GM21390 (cell line): ENCODE data around the gene NDRG4.
"Not testable (repeated sequence)": the region's sequence is repeated elsewhere in the genome, so short reads cannot be mapped to it uniquely, and the experiment has no call there.

Source experiments
- ATAC-seq: cut with Tn5 transposase; IDR thresholded peaks from one replicate; pipeline ENCODE4 v1.9.1; 2021; ENCODE audit not compliant: unreplicated experiment

The NDRG4 gene

DNA sequence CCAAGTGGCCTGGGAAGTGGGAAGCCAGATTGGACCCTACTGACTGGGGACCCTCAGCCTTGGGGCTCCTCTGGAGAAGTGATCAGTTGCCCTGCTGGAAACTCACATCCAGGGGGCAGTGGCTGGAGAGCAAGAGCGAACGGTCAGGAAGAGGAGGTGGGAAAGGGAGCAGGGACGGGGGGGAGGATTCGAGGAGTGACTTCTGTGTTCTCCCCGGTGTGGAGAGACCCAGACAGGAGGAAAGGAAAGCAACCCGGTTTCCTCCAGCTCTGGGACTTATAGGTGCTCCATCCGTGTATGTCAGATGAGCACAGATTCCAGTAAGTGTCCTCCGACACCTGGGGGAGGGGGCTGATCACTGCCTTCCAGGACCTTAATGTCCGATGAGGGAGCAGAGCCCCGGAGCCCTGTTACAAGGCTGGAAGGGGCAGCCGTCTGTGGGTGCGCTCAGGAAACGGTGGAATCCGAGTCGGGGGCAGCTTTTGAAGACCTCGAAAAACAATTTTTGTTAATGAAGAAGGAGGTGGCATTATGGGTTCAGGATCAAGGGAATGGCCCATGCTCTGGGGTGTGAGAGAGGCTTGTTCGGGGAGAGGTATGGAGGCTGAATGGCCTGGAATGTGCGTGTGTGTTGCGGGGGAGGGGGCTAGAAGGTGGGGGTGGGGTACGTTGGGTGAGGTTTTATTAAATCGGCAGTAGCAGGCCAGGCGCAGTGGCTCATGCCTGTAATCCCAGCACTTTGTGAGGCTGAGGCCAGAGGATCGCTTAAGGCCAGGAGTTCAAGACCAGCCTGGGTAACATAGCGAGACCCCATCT lies 34.8 kb upstream of the NDRG4 start:
- ATAC-seq = no peak

- ATAC-seq = no peak
Measured at GRCh38 chr16:58465817-58466216, 34.1 kb upstream of the NDRG4 start.

- no peak for ATAC-seq
Measured at GRCh38 chr16:58466396-58466795, 33.5 kb upstream of the NDRG4 start.

- no peak for ATAC-seq
Measured at GRCh38 chr16:58467905-58468304, 32.0 kb upstream of the NDRG4 start.

- ATAC-seq = no peak
Measured at GRCh38 chr16:58471209-58471975, 28.6 kb upstream of the NDRG4 start.

DNA sequence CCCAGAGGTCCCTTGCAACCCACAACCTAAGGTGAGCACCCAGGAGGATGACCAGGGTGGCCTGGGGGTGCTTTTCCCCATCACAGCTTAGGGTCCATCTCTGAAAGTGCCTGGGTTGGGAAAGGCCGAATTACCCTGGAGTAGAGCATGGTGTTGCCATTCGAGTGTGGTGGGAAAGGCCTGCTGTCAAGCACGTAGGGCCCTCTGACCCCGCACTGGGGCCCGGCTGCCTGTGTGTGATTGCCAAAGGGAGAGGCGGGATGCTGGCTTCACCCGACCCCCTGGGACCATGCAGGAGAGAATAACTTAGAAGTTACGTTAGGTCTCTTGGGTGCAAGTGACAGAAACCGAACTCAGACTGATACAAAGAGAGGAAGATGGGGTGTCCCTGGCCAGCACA lies 27.7 kb upstream of the NDRG4 start:
- no peak for ATAC-seq

- ATAC-seq = no peak
Measured at GRCh38 chr16:58472827-58473226, 27.1 kb upstream of the NDRG4 start.

DNA sequence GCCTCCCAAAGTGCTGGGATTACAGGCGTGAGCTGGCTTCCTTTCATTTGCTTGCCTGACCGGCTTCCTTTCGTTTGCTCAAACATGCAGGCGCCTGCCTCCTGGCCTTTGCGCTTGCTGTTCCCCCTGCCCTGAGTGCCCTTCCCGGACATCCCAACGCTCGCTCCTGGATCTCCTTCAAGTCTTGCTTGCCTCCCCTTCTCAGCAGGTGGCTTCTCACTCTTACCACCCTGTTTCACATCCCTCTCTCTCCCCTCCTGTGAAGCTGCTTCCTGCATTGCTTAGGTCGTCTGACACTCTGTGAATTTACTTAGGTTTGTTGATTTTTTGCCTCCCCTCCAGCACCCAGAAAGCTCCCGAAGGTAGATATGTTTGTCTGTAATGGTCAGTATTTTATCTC lies 25.6 kb upstream of the NDRG4 start:
- no peak for ATAC-seq

DNA sequence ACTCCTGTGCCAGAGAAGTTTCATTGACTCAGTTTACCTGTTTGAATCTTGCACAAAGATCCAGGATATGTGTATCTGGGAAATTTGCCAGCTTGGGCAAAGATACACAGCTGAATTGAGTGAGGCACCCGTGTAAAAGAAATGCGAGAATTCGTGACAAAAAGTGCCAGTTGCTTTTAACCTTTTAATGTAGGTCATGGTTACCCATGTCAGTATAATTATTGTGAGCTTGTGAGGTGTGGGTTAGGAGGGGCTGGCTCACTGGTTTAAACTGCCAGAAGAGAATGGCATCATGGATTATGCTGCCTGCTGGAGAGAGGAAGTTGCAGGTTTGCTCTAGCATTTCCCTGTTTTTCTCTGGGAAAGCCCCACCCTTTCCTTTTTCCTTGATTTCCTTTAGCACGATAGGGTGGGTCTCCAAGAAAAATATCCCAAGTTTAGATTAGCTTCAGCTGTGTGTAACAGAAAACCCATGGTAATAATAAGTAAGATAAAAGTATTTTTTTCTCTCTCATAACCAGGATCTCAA lies 24.8 kb upstream of the NDRG4 start:
- ATAC-seq = no peak

DNA sequence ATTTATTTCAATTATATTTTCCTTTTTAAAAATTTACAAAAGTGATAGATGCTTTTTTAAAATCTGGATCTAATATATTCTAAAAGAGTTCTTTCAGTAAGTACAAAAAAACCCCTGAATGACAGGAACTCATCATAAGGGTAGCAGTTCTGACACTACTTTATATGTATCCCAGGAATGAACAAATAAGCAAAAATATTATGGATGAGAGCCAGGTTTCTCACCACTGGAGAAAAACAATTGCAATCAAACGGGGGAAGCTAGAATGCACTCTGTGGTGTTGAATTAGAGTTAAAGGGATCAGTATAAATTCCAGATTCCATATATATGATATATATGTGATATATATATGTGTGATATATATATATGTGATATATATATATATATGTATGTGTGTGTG lies 23.2 kb upstream of the NDRG4 start:
- ATAC-seq = no peak

GRCh38 chr16:58478427-58478826 lies 21.5 kb upstream of the NDRG4 start:
- no peak for ATAC-seq

DNA sequence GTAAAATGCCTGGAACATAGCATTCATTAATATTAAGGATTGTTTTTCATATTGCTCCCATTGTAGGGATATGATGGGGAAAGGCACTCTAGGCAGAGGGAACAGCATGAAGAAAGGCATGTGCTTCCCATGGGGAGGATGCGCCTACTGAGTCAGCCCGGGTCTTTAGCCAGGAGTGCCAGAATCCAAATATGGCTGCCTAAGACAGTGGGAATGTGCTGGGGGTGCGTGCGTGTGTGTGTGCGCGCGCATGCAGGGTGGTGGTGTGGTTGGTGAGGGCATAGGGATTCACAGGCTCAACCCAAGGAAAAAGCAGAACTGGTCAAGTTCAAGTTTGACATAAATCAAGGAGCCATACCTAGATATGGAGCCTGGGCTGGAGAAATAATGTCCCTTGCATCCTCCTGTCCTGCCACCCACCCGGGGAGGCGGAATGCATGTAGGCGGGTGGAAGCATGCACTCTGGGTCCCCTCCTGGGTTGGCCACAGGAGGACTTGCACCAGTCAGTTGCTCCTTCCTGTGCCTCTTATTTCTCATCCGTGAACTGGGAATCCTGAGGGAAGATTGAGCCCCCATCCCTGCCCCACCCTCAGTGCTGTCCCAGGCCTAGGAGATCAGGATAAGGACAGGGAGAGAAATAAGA lies 18.6 kb upstream of the NDRG4 start:
- no peak for ATAC-seq

- ATAC-seq = no peak
Measured at GRCh38 chr16:58481931-58482330, 18.0 kb upstream of the NDRG4 start.

- no peak for ATAC-seq
Measured at GRCh38 chr16:58485184-58485887, 14.6 kb upstream of the NDRG4 start.

DNA sequence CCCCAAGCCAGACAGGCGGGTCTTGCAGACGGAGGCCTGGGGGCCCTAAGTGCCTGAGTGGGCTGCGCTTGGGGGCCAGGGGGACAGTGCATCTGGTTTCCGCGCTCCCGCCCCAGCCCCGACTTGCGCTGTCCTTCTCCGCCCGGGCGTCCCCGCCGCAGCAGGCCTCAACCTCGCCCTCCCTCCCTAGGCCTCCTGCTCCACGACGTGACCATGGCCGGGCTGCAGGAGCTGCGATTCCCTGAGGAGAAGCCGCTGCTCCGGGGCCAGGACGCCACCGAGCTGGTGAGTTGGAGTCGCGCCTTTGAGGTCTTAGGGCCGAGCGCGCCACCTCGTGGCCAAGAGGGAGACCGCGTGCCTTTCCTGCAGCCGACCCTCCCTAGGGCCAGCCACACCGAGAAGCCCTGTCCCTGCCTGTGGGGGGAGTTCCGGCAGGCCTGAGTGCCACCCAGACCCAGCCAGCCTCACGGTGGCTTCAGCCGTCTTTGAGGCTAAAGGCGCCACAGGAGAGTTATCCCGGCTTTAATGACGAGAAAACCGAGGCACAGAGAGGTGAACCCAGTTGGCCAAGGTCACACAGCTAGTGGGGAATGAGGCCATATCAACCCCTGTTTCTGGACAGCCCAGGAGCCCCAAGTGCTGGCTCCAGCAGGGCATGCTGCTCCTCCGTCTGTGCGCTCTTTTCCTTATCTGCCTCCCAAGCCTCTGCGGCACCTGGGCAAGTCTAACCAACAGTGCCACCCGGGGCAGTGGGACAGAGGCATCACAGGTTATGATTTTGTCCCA lies 12.2 kb upstream of the NDRG4 start:
- peak; percentile 82 for ATAC-seq

DNA sequence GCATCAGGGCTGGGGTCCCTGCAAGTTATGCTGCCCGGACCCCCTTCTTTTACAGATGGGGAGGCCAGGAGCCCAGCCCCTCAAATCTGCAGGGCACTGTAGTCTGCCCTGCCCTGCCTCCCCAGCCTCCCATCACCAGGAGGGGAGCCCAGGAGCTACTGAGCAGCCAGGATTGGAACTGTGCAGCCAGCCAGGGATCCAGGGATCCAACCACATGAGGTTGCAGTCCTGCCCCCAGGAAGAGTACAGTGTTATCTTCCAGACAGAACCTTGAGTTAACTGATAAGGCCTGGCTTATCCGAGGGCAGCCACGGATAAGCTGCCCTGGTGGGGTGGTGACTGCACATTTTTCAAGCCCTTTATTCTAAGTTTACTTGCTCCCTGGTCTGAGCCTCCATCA lies 11.4 kb upstream of the NDRG4 start:
- ATAC-seq = no peak

DNA sequence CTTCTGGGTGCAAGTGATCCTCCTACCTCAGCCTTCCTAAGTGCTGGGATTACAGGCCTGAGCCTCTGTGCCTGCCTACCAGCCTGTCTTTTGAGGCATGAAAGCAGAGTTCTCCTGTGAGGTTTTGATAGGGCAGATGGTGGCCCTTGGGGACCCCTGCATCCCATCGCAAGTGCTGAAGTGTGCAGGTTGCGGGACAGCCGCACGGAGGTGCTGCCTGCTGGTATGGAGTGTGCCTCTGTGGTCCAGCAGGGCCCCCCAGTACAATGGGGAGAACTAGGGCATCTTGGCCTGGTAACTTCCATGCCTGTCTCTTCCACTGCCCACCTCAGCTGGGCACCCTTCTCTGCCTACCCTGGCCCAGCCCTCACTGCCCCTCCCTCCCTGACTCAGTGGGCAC lies 9.9 kb upstream of the NDRG4 start:
- ATAC-seq = no peak

DNA sequence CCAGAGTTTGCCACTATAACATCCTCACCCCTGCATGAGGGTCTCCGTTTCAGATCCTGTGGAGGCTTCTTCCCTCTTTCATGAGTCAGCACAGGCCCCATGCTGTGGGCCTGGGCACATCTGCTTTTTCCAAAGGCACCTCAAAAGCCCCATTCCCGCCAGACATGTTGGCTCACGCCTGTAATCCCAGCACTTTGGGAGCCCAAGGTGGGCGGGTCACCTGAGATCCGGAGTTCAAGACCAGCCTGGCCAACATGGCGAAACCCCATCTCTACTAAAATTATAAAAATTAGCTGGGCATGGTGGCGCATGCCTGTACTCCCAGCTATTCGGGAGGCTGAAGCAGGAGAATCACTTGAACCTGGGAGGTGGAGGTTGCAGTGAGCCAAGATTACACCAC lies 9.4 kb upstream of the NDRG4 start:
- ATAC-seq = not testable (repeated sequence)

DNA sequence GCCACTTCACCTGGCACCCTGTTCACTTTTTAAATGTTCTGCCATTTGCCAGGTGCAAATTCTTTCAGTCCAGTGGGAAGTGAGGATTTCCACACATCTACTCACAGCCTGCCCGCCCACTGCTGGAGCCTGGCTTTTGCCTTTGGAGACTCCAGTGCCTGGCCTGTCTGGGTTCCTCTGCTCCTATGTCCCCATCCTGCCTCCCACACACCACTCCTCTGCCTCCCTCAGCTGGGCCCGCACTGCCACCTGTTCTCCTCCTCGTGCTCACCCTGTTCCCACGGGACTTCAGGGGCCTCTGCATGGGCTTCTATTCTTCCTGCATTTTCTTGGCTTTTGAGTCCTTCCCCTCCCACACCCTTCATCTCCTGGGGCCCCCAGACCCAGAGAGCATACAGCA lies 7.9 kb upstream of the NDRG4 start:
- no peak for ATAC-seq

- no peak for ATAC-seq
Measured at GRCh38 chr16:58492735-58493134, 7.2 kb upstream of the NDRG4 start.
